ENCODE data around the gene BBS7. TPM values are rescaled to one million over a fixed set of nuclear protein-coding genes. Genes with fewer than 3 reads are reported as not detected.

The BBS7 gene
- total and polyA plus RNA-seq, 2 of the 13 experiments (the other 11 are each of a cell fraction or from before 2014, with no cell fraction given) = 9.0 to 15.7 TPM

DNA sequence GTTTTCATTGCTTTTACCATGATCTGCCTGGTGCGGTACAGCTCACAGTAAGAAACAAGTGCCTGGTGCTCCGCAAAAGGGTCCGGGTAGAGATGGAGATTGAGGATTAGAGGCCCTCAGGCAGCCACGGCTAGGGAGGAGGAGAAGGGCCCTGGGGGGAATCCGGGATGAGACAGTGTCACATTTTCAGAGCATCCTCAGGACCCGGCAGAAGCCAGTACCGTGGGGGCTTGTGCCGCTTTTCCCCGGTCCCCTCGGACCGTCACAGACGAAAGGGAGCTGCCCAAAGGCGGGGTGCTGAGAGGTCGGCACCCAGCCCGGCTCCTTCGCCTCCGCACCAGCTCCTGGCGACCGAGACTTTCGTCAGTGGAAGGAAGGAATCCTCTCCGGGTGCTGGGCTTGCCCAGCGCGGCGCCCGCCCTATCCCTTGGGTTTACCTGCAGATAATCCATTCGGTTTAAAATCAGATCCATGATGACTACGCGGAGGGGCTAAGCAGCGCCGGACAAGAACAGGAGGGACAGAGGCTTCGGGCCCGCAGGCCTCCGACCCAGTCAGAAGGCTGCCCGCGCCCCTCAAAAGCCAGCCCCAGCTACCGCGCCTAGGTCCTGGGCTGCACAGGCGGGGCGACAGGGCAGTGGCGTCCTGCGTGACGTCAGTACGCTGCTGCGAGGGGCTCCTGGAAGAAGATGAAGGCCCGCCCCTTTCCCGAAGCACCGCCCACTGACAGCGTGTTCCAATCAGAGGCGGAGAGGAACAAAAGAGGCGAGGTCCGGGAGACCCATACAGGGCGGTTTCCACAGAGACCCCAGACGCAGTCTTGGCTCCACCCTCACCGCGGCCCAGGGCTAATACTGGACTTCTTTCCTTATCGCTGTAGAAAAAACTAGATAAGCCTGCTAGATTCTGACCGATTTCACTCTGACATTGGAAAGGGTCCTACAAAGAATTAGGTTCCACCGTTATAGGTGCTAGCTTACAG lies at the start of gene BBS7 (continued):
- TF ChIP-seq CERS6 (CRISPR knock-in tag; IDR thresholded peaks at IDR 0.05) = no peak
- peak; percentile 94 for TF ChIP-seq PHF8 (CRISPR knock-in tag; IDR thresholded peaks at IDR 0.05)
- TF ChIP-seq, protein P1, sequence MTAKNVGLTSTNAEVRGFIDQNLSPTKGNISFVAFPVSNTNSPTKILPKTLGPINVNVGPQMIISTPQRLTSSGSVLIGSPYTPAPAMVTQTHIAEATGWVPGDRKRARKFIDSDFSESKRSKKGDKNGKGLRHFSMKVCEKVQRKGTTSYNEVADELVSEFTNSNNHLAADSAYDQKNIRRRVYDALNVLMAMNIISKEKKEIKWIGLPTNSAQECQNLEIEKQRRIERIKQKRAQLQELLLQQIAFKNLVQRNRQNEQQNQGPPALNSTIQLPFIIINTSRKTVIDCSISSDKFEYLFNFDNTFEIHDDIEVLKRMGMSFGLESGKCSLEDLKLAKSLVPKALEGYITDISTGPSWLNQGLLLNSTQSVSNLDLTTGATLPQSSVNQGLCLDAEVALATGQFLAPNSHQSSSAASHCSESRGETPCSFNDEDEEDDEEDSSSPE (CRISPR knock-in tag; IDR thresholded peaks at IDR 0.05) = peak; percentile 55
- 0 out of 2 replicates have a peak, but pooled peaks have one; percentile 61 for TF ChIP-seq ZNF543 (CRISPR knock-in tag; IDR thresholded peaks at IDR 0.05)
- peak; percentile 68; the same call in 1 of the 2 replicates for TF ChIP-seq ZNF713 (CRISPR knock-in tag; IDR thresholded peaks at IDR 0.05)
- peak; percentile 81; the same call in 1 of the 2 replicates for TF ChIP-seq ZMYM4 (CRISPR knock-in tag; IDR thresholded peaks at IDR 0.05)
- no peak for TF ChIP-seq ZNF761 (CRISPR knock-in tag; conservative IDR thresholded peaks at IDR 0.05)
- TF ChIP-seq, protein P2, sequence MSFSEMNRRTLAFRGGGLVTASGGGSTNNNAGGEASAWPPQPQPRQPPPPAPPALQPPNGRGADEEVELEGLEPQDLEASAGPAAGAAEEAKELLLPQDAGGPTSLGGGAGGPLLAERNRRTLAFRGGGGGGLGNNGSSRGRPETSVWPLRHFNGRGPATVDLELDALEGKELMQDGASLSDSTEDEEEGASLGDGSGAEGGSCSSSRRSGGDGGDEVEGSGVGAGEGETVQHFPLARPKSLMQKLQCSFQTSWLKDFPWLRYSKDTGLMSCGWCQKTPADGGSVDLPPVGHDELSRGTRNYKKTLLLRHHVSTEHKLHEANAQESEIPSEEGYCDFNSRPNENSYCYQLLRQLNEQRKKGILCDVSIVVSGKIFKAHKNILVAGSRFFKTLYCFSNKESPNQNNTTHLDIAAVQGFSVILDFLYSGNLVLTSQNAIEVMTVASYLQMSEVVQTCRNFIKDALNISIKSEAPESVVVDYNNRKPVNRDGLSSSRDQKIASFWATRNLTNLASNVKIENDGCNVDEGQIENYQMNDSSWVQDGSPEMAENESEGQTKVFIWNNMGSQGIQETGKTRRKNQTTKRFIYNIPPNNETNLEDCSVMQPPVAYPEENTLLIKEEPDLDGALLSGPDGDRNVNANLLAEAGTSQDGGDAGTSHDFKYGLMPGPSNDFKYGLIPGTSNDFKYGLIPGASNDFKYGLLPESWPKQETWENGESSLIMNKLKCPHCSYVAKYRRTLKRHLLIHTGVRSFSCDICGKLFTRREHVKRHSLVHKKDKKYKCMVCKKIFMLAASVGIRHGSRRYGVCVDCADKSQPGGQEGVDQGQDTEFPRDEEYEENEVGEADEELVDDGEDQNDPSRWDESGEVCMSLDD (CRISPR knock-in tag; IDR thresholded peaks at IDR 0.05; ENCODE audit: borderline replicate concordance) = peak; percentile 52; the same call in 1 of the 2 replicates
- 0 out of 2 replicates have a peak, but pooled peaks have one; percentile 25 for TF ChIP-seq ZNF891 (CRISPR knock-in tag; IDR thresholded peaks at IDR 0.05)
- TF ChIP-seq, protein P3, sequence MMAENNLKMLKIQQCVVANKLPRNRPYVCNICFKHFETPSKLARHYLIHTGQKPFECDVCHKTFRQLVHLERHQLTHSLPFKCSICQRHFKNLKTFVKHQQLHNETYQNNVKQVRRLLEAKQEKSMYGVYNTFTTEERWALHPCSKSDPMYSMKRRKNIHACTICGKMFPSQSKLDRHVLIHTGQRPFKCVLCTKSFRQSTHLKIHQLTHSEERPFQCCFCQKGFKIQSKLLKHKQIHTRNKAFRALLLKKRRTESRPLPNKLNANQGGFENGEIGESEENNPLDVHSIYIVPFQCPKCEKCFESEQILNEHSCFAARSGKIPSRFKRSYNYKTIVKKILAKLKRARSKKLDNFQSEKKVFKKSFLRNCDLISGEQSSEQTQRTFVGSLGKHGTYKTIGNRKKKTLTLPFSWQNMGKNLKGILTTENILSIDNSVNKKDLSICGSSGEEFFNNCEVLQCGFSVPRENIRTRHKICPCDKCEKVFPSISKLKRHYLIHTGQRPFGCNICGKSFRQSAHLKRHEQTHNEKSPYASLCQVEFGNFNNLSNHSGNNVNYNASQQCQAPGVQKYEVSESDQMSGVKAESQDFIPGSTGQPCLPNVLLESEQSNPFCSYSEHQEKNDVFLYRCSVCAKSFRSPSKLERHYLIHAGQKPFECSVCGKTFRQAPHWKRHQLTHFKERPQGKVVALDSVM (CRISPR knock-in tag; IDR thresholded peaks at IDR 0.05) = no peak
- peak; percentile 19; the same call in 1 of the 2 replicates for TF ChIP-seq BORCS8-MEF2B (CRISPR knock-in tag; IDR thresholded peaks at IDR 0.05)
- TF ChIP-seq ZNF350 (CRISPR knock-in tag; IDR thresholded peaks at IDR 0.05; ENCODE audit: borderline replicate concordance, low read depth) = peak; percentile 74; the same call in 1 of the 2 replicates
- TF ChIP-seq HDAC1 (CRISPR knock-in tag; IDR thresholded peaks at IDR 0.05) = peak; percentile 37
- TF ChIP-seq YEATS2 (CRISPR knock-in tag; IDR thresholded peaks at IDR 0.05; ENCODE audit: borderline replicate concordance) = peak; percentile 48; the same call in 1 of the 2 replicates
- TF ChIP-seq ARID4A (CRISPR knock-in tag; IDR thresholded peaks at IDR 0.05; ENCODE audit: borderline replicate concordance) = peak; percentile 77; the same call in 1 of the 2 replicates

Measured in HepG2 (cell line).